GM03348 (cell line): ENCODE data around the gene SYCN.
A peak's percentile ranks its signal among the peaks of the same experiment; 100 is the strongest.
"Not testable (repeated sequence)": the region's sequence is repeated elsewhere in the genome, so short reads cannot be mapped to it uniquely, and the experiment has no call there.

Source experiments
- DNase-seq: peaks from one replicate; pipeline ENCODE4 v3.0.0; 2012; ENCODE audit warnings: low spot score

The SYCN gene

GRCh38 chr19:39224910-39225309 is 20.8 kb upstream of the SYCN start:
- DNase-seq, result no peak

- peak; percentile 55 for DNase-seq
These were observed 19.7 kb upstream of the SYCN start for GRCh38 chr19:39223703-39224279.

- not testable (repeated sequence) for DNase-seq
These were observed 15.0 kb upstream of the SYCN start for GRCh38 chr19:39219108-39219507.

- no peak for DNase-seq
These were observed 14.4 kb upstream of the SYCN start for GRCh38 chr19:39218230-39219007.

- no peak for DNase-seq
These were observed 13.0 kb upstream of the SYCN start for GRCh38 chr19:39217094-39217493.

GRCh38 chr19:39215323-39215722 is 11.3 kb upstream of the SYCN start:
- DNase-seq, result not testable (repeated sequence)

- DNase-seq, result no peak
These were observed 8.3 kb upstream of the SYCN start for GRCh38 chr19:39212375-39212742.

- DNase-seq, result no peak
These were observed 7.8 kb upstream of the SYCN start for GRCh38 chr19:39211731-39212374.

GRCh38 chr19:39209196-39209595 is 5.1 kb upstream of the SYCN start:
- DNase-seq, result no peak

- DNase-seq, result no peak
These were observed 4.2 kb upstream of the SYCN start for GRCh38 chr19:39208175-39208795.

- DNase-seq, result no peak
These were observed 3.3 kb upstream of the SYCN start for GRCh38 chr19:39207293-39207836.

- no peak for DNase-seq
These were observed 2.1 kb upstream of the SYCN start for GRCh38 chr19:39206122-39206521.

GRCh38 chr19:39205449-39205764 is 1.3 kb upstream of the SYCN start:
- DNase-seq, result no peak

GRCh38 chr19:39202998-39203355 is 1.1 kb downstream of the SYCN start:
- no peak for DNase-seq

GRCh38 chr19:39200803-39201115 is 3.3 kb downstream of the SYCN start:
- no peak for DNase-seq

- DNase-seq, result no peak
These were observed 3.8 kb downstream of the SYCN start for GRCh38 chr19:39200066-39200802.

- peak; percentile 65 for DNase-seq
These were observed 5.0 kb downstream of the SYCN start for GRCh38 chr19:39199025-39199424.

GRCh38 chr19:39197808-39198207 is 6.3 kb downstream of the SYCN start:
- DNase-seq, result no peak

GRCh38 chr19:39196860-39197562 is 7.1 kb downstream of the SYCN start, which contains the start of gene NCCRP1:
Gene NCCRP1 (plus strand): TSS chr19:39196964. CDS start chr19:39196983, 19 bp downstream.
- DNase-seq, result no peak

- no peak for DNase-seq
These were observed 7.7 kb downstream of the SYCN start for GRCh38 chr19:39196320-39196719.

GRCh38 chr19:39195755-39196154 is 8.3 kb downstream of the SYCN start:
- DNase-seq, result no peak
